AG09309 (cell line): ENCODE results near the gene FBLN1.

ENCODE experiments used
- DNase-seq: peaks from one replicate; pipeline ENCODE4 v3.0.0-alpha.2; 2010; ENCODE audit warnings: low read depth
- H3K4me3 ChIP-seq: 2 replicates; pipeline ENCODE4 v1.5.1; 2011; ENCODE audit warnings: mild to moderate bottlenecking, low read depth, low read length, moderate library complexity; ENCODE audit not compliant: control insufficient read depth
- CTCF ChIP-seq: IDR thresholded peaks from 2 replicates; pipeline ENCODE4 v1.5.1; 2011; ENCODE audit warnings: mild to moderate bottlenecking, low read depth, low read length, inconsistent platforms; ENCODE audit not compliant: insufficient read depth, control insufficient read depth; ENCODE audit errors: missing control alignments

The FBLN1 gene

GRCh38 chr22:45483918-45484499 is 18.7 kb upstream of the FBLN1 start:
- no peak for DNase-seq
- TF ChIP-seq CTCF = no peak
- no peak overlapping the region for H3K4me3 ChIP-seq

- DNase-seq = no peak
- no peak for TF ChIP-seq CTCF
- no peak overlapping the region for H3K4me3 ChIP-seq
Measured at GRCh38 chr22:45484742-45485141, 17.9 kb upstream of the FBLN1 start.

GRCh38 chr22:45485261-45485660 is 17.4 kb upstream of the FBLN1 start:
- no peak overlapping the region for H3K4me3 ChIP-seq
- DNase-seq = no peak
- TF ChIP-seq CTCF = no peak

- DNase-seq = no peak
- TF ChIP-seq CTCF = no peak
- H3K4me3 ChIP-seq = no peak overlapping the region
Measured at GRCh38 chr22:45488764-45489370, 13.8 kb upstream of the FBLN1 start.

GRCh38 chr22:45490836-45491235 is 11.8 kb upstream of the FBLN1 start:
- no peak for DNase-seq
- no peak for TF ChIP-seq CTCF
- H3K4me3 ChIP-seq = no peak overlapping the region

- DNase-seq = no peak
- no peak overlapping the region for H3K4me3 ChIP-seq
- no peak for TF ChIP-seq CTCF
Measured at GRCh38 chr22:45491841-45492240, 10.8 kb upstream of the FBLN1 start.
